ENCODE measurements around the gene SLC36A1. TPM values are rescaled to one million over a fixed set of nuclear protein-coding genes. Genes with fewer than 3 reads are reported as not detected.
"Not testable (repeated sequence)": the region's sequence is repeated elsewhere in the genome, so short reads cannot be mapped to it uniquely, and the experiment has no call there.

The SLC36A1 gene
- total RNA-seq, 1 experiment from 2014 or later, result 7.4 TPM

DNA sequence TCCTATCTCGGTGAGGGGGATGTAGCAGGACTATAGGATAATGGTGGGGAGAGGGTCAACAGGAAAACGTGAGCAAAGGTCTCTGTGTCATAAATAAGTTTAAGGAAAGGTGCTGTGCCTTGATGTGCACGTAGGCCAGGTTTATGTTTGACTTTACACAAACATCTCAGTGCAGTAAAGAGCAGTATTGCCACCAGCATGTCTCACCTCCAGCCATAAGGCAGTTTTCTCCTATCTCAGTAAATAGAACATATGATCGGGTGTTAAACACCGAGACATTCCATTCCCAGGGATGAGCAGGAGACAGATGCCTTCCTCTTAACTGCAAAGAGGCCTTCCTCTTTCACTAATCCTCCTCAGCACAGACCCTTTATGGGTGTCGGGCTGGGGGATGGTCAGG lies 21.1 kb upstream of the SLC36A1 start:
- H3K79me2 ChIP-seq (ENCODE audit: insufficient read depth, low read length); RAD21 ChIA-PET (ENCODE audit: low non-redundant PET in 1 of 2, low total read pairs in 2 of 2, uncharacterized antibody in 2 of 2, unreplicated experiment in 2 of 2): not testable (repeated sequence)

DNA sequence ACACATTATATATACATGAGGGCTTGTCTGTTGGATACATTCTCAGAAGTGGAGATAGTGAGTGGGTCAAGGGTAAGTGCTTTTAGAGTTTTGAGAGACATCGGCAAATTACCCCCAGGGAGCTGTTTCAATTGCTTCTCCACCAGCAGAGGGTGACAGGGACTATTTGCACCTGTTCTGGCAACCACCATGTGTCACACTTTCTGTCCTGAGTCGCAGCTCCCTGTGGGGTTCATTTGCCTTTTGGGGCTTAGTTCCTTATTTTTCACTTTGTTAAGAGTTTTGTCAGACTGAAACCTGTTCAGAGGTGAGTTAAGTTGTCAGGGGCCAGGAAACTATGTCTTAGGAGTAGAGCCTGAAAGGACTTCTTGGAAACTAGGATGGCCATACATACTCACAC lies 20.1 kb upstream of the SLC36A1 start:
- ChIA-PET CTCF (interaction anchor here (1.4 kb wide), 1 partner anchor 225 kb away, joined by 5 read pairs; no protein-coding TSS in a partner anchor), RAD21 (ENCODE audit: low non-redundant PET in 1 of 2, low total read pairs in 2 of 2, uncharacterized antibody in 2 of 2, unreplicated experiment in 2 of 2) (no interaction called here), POLR2A (no interaction called here)
- peaks cover 3% of the 10 kb centered on the region; the same call in 1 of the 2 replicates for H3K27me3 ChIP-seq (ENCODE audit: insufficient read depth, low read length)
- ATAC-seq (no peak), DNase-seq (ENCODE audit: low read depth, low spot score) (no peak)
- H2AFZ ChIP-seq (ENCODE audit: low read depth, low read length, poor library complexity, severe bottlenecking), result no peak overlapping the region
- H3K36me3 ChIP-seq (ENCODE audit: control insufficient read depth in 1 of 2, insufficient read depth in 2 of 2, low read length in 2 of 2), result no peaks in the 10 kb centered on the region
- no peaks in the 10 kb centered on the region; the same call in 1 of the 2 replicates for H3K9me2 ChIP-seq (ENCODE audit: insufficient read depth)
- H4K20me1 ChIP-seq (ENCODE audit: insufficient read depth), result no peaks in the 10 kb centered on the region
- H3K4me1 ChIP-seq (ENCODE audit: control insufficient read depth in 1 of 2, insufficient read depth in 2 of 2, low read length in 2 of 2), result no peaks in the 10 kb centered on the region
- H3K9ac ChIP-seq (ENCODE audit: low read length), result no peak overlapping the region
- no TSS peak for BruUV-seq (replicated peaks)
- H3K4me3 ChIP-seq (replicated peaks in 1 of 2; ENCODE audit: low read depth in 1 of 2, low read length in 2 of 2), result no peak overlapping the region
- no peak overlapping the region for H3K27ac ChIP-seq (ENCODE audit: low read depth, low read length)
- intact Hi-C loops (cut with micrococcal nuclease), result no loop called here
- H3K9me3 ChIP-seq (ENCODE audit: control insufficient read depth in 1 of 2, insufficient read depth in 1 of 2, low read depth in 1 of 2, low read length in 2 of 2), result no peaks in the 10 kb centered on the region
- no peak overlapping the region for H3K4me2 ChIP-seq (ENCODE audit: low read length)
- no peaks in the 10 kb centered on the region for H3K79me2 ChIP-seq (ENCODE audit: insufficient read depth, low read length)
- TF ChIP-seq ZNF274 (IDR thresholded peaks at IDR 0.05; ENCODE audit: low read depth, low read length), result no peak
- no peak for TF ChIP-seq SRF (IDR thresholded peaks at IDR 0.05; ENCODE audit: low read depth)
- TF ChIP-seq EZH2 (IDR thresholded peaks at IDR 0.05), result no peak
- no peak for TF ChIP-seq SP1 (IDR thresholded peaks at IDR 0.05; ENCODE audit: low read depth)
- TF ChIP-seq JUND (IDR thresholded peaks at IDR 0.05), result no peak
- TF ChIP-seq, protein P1, sequence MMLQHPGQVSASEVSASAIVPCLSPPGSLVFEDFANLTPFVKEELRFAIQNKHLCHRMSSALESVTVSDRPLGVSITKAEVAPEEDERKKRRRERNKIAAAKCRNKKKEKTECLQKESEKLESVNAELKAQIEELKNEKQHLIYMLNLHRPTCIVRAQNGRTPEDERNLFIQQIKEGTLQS (IDR thresholded peaks at IDR 0.05), result no peak
- no peak for TF ChIP-seq YY1 (IDR thresholded peaks at IDR 0.05; ENCODE audit: extremely low read depth, insufficient replicate concordance, low read depth, low read length)
- no peak for TF ChIP-seq CBX3 (IDR thresholded peaks at IDR 0.05; ENCODE audit: low read depth)
- no peak for TF ChIP-seq ELF1 (IDR thresholded peaks at IDR 0.05; ENCODE audit: borderline replicate concordance, low read depth)
- TF ChIP-seq SIN3A (IDR thresholded peaks at IDR 0.05; ENCODE audit: low read depth), result no peak
- no peak for TF ChIP-seq RAD21 (IDR thresholded peaks at IDR 0.05; ENCODE audit: low read depth)
- no peak for TF ChIP-seq EGR1 (IDR thresholded peaks at IDR 0.05; ENCODE audit: low read depth)
- TF ChIP-seq ZFX (IDR thresholded peaks at IDR 0.05), result no peak
- TF ChIP-seq FOSL1 (IDR thresholded peaks at IDR 0.05; ENCODE audit: low read depth), result no peak
- no peak for TF ChIP-seq TCF7L2 (IDR thresholded peaks at IDR 0.05; ENCODE audit: borderline replicate concordance, extremely low read depth, insufficient read depth, insufficient read length)
- no peak for TF ChIP-seq POLR2A (IDR thresholded peaks at IDR 0.05; ENCODE audit: borderline replicate concordance, extremely low read depth, insufficient read depth, insufficient read length)
- TF ChIP-seq, protein P2, sequence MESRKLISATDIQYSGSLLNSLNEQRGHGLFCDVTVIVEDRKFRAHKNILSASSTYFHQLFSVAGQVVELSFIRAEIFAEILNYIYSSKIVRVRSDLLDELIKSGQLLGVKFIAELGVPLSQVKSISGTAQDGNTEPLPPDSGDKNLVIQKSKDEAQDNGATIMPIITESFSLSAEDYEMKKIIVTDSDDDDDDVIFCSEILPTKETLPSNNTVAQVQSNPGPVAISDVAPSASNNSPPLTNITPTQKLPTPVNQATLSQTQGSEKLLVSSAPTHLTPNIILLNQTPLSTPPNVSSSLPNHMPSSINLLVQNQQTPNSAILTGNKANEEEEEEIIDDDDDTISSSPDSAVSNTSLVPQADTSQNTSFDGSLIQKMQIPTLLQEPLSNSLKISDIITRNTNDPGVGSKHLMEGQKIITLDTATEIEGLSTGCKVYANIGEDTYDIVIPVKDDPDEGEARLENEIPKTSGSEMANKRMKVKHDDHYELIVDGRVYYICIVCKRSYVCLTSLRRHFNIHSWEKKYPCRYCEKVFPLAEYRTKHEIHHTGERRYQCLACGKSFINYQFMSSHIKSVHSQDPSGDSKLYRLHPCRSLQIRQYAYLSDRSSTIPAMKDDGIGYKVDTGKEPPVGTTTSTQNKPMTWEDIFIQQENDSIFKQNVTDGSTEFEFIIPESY (IDR thresholded peaks at IDR 0.05; ENCODE audit: extremely low read depth, insufficient replicate concordance, low read length), result no peak
- TF ChIP-seq REST (IDR thresholded peaks at IDR 0.05; ENCODE audit: low read depth), result no peak

More for the DNA sequence above, 21.1 kb upstream of the SLC36A1 start:
- H3K27ac ChIP-seq (ENCODE audit: low read depth, low read length); H3K27me3 ChIP-seq (ENCODE audit: insufficient read depth, low read length); DNase-seq (ENCODE audit: low read depth, low spot score); H3K4me3 ChIP-seq (replicated peaks in 1 of 2; ENCODE audit: low read depth in 1 of 2, low read length in 2 of 2); intact Hi-C loops (cut with micrococcal nuclease); H3K9ac ChIP-seq (ENCODE audit: low read length); H2AFZ ChIP-seq (ENCODE audit: low read depth, low read length, poor library complexity, severe bottlenecking); H3K9me3 ChIP-seq (ENCODE audit: control insufficient read depth in 1 of 2, insufficient read depth in 1 of 2, low read depth in 1 of 2, low read length in 2 of 2); CTCF ChIA-PET; POLR2A ChIA-PET; ATAC-seq; H3K4me2 ChIP-seq (ENCODE audit: low read length); H3K36me3 ChIP-seq (ENCODE audit: control insufficient read depth in 1 of 2, insufficient read depth in 2 of 2, low read length in 2 of 2); H3K4me1 ChIP-seq (ENCODE audit: control insufficient read depth in 1 of 2, insufficient read depth in 2 of 2, low read length in 2 of 2); BruUV-seq (replicated peaks); H4K20me1 ChIP-seq (ENCODE audit: insufficient read depth); H3K9me2 ChIP-seq (ENCODE audit: insufficient read depth): not testable (repeated sequence)

Data from HCT116 (cell line).